ENCODE results near the gene OR6C76.
"Not testable (repeated sequence)": the region's sequence is repeated elsewhere in the genome, so short reads cannot be mapped to it uniquely, and the experiment has no call there.

The OR6C76 gene

DNA sequence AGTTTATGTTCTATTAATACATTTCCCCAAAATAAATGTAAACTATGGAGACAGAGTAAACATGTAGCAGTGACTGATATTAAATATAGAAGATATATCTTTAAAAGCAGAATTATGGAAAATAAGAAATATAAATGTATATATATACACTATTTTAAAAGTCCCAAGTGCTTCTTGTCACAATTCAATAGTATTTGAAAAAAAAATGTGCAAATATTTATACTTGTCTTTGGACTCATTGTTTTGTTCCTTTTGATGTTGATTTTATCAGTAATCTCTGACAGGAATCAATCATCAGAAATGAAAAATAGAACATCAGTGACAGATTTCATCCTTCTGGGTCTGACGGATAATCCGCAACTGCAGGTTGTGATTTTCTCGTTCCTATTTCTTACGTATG lies at the start of gene OR6C76:
TSS of gene OR6C76 (plus strand) at position 301 of the 400 bp plus-strand sequence. CDS start at position 301, 0 bp downstream.
- no peak for DNase-seq (ENCODE audit: low read depth)

DNA sequence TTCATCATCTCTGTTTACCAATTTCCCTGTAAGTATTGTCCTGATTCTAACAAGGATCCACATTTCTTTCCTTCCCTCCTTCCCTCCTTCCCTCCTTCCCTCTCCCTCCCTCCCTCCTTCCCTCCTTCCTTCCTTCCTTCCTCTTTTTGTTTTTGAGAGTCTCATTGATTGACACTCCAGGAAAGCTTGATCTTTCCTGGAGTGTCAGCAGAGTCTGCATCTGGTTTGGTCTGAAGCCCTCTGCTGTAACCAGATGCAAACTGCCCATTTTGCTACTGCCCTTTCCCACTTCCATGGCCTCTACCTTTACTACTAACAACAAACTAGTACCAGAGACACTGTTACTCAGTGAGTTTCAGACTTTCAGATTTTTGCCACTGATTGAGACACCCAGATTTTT lies 40.2 kb upstream of the OR6C76 start:
- no peak for DNase-seq (ENCODE audit: low read depth)

DNA sequence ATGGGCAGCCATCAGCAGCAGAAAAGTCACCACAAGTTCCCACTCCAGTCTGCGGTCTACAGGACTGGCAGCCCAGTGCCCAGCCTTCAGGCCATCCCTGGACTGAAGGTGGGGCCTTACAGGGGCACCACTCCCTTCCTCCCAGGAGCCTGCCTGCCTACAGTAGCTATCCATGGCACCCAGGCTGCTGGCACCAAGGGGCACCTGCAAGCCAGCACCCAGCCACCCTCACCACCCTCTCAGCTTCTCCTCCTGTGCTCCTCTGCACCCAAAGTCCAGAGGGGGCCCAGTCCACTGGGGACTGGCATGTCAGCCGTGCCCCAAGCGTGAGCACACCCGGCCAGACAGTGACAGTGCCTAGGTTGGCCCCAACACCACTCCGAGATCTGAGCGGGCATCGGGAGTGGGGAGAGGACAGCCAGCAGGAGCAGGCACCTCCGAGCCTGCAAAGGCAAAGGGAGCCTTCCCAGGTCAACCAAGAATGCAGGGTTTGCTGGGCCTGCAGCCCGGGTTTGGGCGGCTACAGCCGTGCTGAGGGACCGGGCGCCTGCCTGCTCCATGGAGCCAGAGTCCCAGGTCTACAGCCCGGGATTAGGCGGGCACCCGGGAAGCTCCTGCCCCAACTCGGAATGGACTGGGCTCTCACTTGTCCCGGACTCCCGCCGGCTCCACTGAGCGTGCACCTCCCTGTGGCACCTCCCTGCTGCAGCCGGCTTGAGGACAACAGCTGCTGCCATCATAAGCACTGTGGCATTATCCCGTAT lies 33.8 kb upstream of the OR6C76 start:
- DNase-seq (ENCODE audit: low read depth): no peak

DNA sequence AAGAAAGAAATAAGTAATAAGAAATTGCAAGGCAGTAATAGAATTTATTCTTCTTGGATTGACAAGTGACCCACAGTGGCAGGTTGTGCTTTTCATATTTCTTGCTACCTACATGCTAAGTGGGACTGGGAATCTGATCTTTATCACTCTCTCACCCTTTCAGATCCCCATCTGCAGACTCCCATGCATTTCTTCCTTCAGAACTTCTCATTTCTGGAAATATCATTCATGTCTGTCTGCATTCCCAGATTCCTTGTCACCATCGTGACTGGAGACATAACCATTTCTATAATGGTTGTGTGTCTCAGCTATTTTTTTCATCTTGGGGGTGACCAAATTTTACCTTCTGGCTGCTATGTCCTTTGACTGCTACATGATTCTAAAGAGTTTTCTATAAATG lies 29.7 kb upstream of the OR6C76 start:
- DNase-seq (ENCODE audit: low read depth): no peak

DNA sequence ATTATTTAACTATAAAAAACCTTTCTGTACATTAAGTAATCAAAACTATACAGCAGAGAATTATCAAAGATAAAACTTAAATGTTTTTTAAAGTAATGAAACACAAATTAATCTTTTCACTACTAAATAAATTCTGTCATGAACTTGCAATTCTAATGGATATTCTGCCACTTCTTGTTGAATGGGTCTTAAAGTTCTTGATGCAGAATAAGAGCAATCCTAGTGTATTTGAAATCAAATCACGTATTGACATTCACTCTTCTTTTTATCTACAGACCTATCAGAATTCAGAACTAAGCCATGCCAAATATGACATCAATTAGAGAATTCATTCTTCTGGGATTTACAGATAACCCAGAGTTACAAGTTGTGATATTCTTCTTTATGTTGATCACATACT lies 25.8 kb upstream of the OR6C76 start, which contains the start of gene OR6C65:
TSS of gene OR6C65 (plus strand) at position 301 of the 400 bp plus-strand sequence. CDS start at position 301, 0 bp downstream.
- DNase-seq (ENCODE audit: low read depth): no peak

DNA sequence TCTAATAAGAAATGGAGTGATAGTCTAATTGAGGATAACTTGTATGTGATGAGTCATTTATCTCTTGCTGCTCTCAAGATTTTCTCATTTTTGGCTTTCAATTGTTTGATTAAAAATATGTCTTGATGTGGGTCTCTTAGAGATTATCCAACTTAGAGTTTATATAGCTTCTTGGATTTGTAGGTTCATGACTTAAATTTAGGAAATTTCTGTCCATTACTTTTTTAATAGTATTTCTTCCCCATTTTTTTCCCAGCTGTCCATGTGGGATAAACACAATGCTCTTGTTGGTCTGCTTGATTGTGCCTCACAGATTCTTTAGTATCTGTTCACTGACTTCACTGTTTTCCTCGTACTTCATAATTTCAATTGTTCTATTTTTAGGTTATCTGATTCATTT lies 18.2 kb upstream of the OR6C76 start:
- no peak for DNase-seq (ENCODE audit: low read depth)

DNA sequence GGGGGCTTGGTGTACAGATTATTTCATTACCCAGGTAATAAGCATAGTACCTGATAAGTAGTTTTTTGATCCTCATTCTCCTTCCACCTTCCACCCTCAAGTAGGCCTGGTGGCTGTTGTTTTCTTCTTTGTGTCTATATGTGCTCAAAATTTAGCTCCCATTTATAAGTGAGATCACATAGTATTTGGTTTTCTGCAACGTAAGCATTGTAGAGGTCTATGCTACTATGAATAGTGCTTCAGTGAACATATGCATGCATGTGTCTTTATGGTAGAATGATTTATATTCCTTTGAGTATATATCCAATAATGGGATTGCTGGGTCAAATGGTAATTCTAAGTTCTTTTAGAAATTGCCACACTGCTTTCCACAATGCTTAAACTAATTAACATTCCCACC lies 16.9 kb upstream of the OR6C76 start:
- not testable (repeated sequence) for DNase-seq (ENCODE audit: low read depth)

DNA sequence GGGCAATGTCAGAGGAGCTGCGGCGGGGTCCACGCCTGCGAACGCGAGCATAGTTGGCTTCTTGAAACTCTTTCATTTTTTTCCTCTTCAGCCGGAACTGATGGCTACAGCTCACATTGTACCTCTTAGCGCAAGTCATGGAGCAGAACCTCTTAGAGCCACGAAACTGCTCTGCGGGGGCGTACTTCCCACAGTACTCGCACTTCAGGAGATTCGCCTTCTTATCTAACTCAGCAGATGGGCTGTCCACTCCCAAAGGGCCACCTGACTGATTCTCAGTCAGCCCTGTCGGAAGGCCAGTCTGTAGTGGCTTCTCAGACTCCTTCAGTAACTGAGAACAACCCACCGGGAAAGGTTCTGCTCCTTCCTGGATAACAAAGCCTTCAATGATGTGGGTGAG lies 13.9 kb upstream of the OR6C76 start:
- DNase-seq (ENCODE audit: low read depth): not testable (repeated sequence)

DNA sequence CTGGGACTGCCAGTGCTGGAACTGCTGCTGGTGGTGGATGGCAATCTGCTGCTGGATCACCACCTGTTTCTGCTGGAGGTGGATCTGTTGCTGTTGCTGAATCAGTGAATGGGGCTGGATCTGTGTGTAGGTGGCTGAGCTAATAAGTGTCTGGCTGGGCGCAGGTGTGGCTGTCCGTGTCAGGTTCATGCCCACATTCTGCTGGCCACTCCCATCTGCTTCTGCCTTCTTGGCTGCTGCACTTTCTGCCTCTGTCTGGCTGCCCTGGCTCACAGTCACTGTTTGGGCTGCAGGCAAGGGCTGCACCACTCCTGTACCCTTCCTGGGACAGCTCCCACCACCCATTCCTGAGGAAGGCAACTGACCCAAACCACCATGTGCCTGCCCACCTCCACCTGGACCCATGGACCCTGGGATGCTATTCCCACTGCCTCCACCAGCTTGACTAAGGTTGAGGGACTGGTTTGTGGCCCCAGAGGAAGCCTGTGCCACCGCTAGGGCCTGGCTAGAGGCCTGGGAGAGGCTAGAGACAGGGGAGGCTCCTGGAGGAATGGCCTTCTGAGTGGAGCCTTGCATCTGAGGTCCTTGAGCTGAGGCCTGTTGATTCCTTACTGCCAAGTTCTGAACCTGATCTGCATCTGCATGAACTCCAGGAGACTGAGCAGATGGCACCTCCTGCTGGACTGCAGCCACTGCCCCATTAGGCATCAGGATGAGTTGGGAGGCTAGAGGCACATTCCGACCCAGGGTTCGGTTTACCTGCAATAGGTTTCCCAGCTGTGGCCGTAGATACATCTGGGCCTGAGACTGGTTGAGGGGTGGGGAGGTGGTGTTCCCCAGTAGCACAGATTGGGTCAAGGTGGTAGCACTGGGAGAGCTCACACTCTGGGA lies 12.3 kb upstream of the OR6C76 start:
- DNase-seq (ENCODE audit: low read depth): not testable (repeated sequence)

DNA sequence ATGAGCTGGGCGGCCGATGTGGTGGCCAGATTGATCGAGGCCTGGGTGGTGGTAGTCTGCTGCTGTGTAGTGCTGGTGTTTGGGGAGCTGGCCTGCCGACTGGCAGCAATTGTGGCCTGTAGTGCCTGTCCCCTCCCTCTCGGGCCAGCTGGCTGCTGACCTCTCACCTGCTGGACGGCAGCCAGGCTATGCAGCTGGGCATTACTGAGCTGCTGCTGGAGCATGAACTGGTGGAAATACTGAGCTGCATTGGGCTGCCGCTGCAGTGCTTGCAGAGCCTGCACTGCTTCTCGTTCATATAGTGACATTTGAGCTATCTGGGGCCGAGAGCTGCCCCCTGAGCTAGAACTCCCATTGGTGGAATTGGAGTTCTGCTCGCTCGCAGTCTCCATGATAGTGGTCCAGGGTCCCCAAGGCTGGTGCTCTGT lies 11.6 kb upstream of the OR6C76 start:
- DNase-seq (ENCODE audit: low read depth): not testable (repeated sequence)

DNA sequence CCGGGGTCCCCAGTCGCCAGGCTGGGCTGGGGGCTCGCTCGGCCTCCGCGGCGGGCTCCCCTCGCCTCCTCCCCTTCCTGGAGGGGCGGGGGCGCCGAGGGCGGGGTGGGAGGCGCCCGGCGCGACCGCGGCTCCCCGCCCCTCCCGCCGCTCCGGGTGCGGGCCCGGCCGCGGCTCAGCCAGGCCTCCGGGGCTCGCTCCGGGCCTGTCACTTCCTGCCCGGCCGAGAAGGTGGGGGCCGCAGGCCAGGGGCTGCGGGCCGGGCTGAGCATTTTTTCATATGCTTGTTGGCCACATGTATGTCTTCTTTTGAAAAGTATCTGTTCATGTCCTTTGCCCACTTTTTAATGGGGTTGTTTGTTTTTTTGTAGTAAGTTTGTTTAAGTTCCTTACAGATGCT lies 11.2 kb upstream of the OR6C76 start:
- DNase-seq (ENCODE audit: low read depth): not testable (repeated sequence)

DNA sequence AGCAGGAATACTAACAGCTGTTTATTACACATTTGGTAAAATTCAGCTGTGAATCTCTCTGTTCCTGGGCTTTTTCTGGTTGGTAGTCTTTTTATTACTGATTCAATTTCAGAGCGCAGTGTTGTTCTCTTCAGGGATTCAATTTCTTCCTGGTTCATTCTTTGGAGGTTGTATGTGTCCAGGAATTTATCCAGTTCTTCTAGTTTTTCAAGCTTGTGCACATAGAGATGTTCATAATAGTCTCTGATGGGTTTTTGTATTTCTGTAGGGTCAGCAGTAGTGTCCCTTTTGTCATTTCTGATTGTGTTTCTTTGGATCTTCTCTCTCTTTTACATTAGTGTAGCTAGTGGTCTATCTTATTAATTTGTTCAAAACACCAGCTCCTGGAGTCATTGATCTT lies 9.1 kb upstream of the OR6C76 start:
- DNase-seq (ENCODE audit: low read depth): no peak

DNA sequence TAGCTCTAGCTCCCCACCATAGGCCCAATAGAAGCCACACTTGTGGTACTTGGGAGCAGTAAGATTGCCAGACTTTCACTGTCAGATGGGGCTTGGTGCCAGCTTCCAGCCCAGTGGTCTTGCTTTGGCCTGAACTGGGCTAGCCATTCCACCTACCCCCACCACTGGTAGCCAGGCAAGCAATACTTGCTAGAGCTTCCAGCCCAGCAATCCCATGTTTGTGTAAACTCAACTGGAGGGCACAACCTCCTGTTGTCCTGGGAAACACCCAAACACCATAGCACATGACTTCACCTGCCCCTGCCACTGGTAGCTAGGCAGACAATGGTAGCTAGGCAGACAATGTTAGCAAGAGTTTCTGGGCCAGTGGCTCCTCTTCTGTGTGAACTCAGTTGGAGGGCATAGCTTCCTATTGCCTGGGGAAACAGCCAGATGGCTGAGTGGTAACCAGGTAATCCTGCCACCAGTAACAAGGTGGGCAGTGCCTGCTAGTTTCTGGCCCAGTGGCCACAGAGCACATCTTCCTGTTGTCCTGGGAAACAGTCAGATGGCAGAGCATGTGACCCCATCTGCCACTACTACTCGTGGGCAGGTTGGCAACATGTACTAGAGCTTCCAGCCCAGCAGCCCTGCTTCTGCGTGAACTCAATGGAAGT lies 5.6 kb upstream of the OR6C76 start:
- DNase-seq (ENCODE audit: low read depth): no peak

DNA sequence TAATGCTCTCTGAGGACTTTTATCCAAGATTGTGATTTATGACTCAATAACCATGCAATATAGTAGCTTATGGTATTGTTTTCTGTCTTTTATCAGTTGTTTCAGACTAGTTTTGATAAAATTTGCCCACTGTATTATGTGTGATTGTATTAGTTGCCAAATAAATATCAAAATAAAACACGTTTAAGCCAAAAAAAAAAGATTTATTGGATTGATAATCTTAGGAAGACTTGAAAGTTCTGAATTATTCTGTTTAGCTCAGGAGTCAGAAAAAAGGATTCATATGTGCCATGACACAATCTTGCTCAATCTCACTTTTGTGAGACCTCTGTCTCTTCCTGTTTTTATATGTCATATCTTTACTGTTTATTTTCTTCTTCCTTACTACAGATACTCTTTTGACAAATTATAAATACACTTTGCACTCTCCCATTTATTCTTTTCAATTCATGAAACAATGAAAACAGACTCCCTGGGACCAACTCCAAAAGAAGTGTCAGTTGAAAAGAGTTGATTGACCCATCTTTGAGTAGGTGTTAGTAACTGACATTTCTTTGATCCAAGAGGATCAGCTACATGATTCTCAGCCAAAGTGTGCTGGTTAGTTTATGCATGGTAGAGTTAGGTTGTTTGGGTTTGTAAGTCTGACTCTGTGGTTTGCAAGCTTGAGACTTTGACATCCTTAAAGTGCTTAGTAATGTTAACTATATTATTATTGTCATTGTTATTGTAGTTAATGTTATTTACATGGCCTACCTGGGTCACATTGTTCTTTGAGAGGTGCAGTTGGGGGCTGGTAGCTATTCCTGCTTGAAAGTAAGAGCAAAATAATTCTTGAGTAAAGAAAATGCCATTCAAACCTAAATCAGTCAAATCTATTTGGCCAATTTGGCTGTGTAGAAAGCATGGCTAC lies 2.5 kb downstream of the OR6C76 start:
- no peak for DNase-seq (ENCODE audit: low read depth)

DNA sequence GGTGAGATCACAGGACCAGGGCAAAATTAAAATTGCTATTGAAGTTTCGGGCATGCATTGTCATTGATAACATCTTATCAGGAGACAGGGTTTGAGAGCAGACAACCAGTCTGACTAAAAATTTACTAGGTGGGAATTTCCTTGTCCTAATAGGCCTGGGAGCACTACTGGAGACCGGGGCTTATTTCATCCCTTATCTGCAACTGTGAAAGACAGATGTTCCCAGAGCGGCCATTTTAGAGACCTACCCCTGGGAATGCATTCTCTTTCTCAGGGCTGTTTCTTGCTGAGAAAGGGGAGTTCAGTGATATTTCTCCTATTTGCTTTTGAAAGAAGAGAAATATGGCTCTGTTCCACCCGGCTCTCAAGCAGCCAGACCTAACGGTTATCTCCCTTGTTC lies 15.2 kb downstream of the OR6C76 start:
- DNase-seq (ENCODE audit: low read depth): not testable (repeated sequence)

DNA sequence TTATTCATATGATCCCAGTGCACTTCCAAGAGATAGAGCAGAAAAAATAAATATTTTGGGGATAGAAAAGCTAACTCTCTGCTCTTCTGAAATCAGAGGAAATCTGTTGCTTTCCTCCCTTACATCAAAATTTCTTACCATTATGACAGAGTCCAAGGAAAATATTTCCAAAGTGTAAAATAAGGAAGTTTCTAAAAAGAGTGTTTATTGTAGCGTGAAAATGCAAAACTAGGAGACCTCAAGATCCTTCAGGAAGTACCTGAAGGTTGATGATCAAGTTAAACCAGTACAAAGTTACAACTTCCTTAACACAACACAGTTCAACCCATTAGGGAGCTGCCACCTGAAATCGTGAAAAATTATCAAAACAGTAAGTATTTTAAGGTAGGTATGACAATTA lies 17.7 kb downstream of the OR6C76 start, which contains the start of gene OR6C2:
TSS of gene OR6C2 (plus strand) at position 301 of the 400 bp plus-strand sequence. CDS start 8,138 bp downstream, outside the sequence.
- no peak for DNase-seq (ENCODE audit: low read depth)

DNA sequence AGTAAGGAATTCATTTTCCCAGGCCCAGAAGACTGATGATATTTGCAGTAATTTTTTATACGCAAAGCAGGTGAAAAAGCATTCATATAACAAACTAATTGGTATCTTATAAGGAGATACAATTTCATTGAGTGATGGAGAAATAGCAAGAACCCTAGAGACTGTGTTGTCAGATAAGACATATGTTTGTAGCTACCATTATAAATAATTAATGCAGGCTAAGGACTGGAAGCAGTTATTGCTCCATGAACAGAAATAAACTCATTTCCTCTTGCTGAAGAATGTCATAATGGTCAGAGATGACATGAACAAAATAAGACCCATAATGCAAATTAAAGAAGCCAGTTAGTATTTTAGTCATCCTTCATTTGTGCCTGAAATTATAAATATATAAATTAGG lies 19.3 kb downstream of the OR6C76 start:
- no peak for DNase-seq (ENCODE audit: low read depth)

DNA sequence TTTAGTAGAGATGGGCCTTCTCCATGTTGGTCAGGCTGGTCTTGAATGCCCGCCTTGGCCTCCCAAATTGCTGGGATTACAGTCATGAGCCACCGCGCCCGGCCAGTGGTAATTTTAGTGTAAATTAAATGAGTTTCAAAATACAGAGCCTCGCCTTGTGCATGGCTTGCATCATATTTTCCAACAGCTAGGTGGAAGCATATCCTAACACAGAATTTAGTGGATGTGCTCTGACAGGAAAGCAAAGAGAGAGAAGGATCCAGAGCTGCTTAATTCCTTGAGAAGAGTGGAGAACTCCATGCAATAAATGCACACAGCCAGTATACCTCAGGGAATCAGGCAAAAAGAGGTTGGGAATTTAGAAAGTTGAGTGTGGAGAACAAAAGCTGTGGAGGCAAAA lies 20.3 kb downstream of the OR6C76 start:
- no peak for DNase-seq (ENCODE audit: low read depth)

DNA sequence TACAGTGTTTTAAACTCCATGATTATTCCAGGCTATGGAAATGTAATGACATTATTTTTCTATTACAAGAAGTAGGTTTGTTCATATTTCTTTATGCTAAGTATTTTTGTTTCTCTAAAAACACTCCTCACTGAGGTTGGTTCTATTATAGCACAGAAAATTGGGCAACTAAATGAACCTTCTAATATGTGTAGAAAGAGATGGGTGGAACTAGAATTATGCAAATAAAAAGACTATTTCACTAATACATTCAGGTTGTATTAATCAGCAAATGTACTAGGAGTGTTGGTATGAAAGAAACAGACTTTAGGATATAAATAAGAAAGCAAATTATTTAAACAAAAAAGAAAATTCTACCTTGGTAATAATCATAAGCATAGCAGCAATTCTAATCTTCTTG lies 22.8 kb downstream of the OR6C76 start:
- no peak for DNase-seq (ENCODE audit: low read depth)

DNA sequence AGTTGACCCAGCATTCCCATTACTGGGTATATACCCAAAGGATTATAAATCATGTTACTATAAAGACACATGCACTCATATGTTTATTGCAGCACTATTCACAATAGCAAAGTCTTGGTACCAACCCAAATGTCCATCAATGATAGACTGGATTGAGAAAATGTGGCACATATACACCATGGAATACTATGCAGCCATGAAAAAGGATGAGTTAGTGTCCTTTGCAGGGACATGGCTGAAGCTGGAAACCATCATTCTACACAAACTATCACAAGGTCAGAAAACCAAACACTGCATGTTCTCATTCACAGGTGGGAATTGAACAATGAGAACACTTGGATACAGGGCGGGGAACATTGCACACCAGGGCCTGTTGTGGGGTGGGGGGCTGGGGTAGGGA lies 38.9 kb downstream of the OR6C76 start:
- DNase-seq (ENCODE audit: low read depth): not testable (repeated sequence)

DNA sequence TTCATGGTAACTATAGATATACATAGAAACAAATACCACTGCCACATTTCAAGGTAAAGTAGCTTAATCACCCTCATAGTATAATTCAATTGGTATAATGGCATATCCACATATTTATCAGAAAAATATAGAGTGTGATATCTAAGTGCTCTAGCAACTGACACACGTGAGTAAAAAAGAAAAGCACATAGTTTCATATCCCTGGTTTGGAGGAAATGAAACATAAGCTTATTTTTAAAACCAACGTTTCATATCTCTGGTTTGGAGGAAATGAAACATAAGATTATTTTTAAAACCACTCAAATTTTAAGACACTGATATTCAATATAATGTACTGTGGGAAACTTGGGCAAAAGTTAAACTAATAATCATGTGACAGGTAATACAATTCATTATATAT lies 41.8 kb downstream of the OR6C76 start:
- no peak for DNase-seq (ENCODE audit: low read depth)

All from iris pigment epithelial cell (primary cell).